Activated CD4-positive, CD25-positive, alpha-beta regulatory T cell treated with anti-CD3 and anti-CD28 coated beads, Interleukin-2, amount 50 U/mL, for 72 hours (primary cell): ENCODE results near the gene C3orf52.

ENCODE experiments used
- DNase-seq: peaks from one replicate; pipeline ENCODE4 v3.0.0; 2021

Gene C3orf52

GRCh38 chr3:112138219-112138969, 52.2 kb downstream of the C3orf52 start:
- DNase-seq = no peak

- DNase-seq = no peak
Measured at GRCh38 chr3:112140584-112140983, 54.4 kb downstream of the C3orf52 start.

DNA sequence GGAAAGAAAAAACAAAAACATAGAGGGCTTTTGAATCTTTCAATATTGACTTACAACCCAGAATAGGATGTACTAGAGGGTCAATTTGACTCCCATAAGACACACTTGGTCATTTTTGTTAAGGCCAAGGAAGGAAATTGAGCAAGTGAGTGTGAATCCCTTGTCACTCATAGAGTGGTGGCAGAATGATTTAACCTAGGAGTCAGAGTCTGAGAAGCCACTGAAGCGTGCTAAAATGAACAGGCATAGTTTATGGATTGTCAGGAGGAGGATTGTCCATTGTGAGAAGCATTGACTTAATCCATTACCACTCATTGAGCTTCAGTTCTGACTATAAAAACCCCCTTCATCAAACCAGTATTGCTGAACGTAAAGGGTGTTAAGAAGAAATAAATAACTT, 55.1 kb downstream of the C3orf52 start:
- no peak for DNase-seq

GRCh38 chr3:112143251-112143650, 57.1 kb downstream of the C3orf52 start:
- no peak for DNase-seq

DNA sequence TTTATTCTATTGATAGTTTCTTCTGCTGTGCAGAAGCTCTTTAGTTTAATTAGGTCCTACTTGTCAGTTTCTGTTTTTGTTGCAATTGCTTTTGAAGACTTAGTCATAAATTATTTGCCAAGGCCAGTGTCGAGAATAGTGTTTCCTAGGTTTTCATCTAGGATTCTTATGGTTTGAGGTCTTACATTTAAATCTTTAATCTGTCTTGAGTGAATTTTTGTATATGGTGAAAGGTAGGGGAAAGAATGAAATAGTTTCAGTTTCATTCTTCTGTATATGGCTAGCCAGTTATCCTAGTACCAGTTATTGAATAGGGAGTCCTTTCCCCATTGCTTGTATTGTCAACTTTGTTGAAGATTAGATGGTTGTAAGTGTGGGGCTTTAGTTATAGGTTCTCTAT, 57.5 kb downstream of the C3orf52 start:
- no peak for DNase-seq

- DNase-seq = no peak
Measured at GRCh38 chr3:112149136-112149535, 62.9 kb downstream of the C3orf52 start.

DNA sequence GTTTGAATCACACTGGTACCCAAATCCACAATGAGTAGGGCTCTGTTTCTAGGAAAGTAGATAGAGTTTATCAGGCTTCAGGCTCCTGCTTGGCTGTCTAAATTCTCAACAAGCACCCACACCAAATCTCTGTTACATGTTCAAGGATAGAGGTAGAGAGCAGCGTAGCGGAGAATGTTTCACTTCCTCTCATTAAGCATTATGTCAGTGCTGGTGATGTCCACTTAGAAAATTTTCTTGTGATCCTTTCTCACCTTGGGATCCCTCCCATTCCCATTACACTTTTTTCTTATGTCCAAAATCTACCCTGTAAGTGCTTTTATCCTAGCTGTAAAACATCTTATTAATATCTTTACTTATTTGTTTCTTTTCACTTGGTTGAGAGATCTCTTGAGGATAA, 81.6 kb downstream of the C3orf52 start:
- DNase-seq = no peak
